Parathyroid adenoma (tissue), 2 donors: ENCODE results near the gene AKAP1.

Source experiments
- H2AFZ ChIP-seq: fragments of 300-600 bp; sonication (generic); one replicate; pipeline ENCODE4 v1.7.0; 2017; ENCODE audit warnings: antibody characterized with exemption, mild to moderate bottlenecking
- H3K27ac ChIP-seq: fragments of 300-600 bp; sonication (generic); one replicate; pipeline ENCODE4 v1.7.0; 2017
- H3K27me3 ChIP-seq: fragments of 300-600 bp; sonication (generic); one replicate; pipeline ENCODE4 v1.7.0; 2017; ENCODE audit warnings: low read length; ENCODE audit not compliant: control insufficient read depth, insufficient read depth
- H3K36me3 ChIP-seq: fragments of 300-600 bp; sonication (generic); one replicate; pipeline ENCODE4 v1.7.0; 2017; ENCODE audit warnings: low read length; ENCODE audit not compliant: control insufficient read depth, insufficient read depth
- H3K4me1 ChIP-seq: fragments of 300-600 bp; sonication (generic); one replicate; pipeline ENCODE4 v1.7.0; 2017; ENCODE audit warnings: control low read depth
- H3K4me2 ChIP-seq: fragments of 300-600 bp; sonication (generic); one replicate; pipeline ENCODE4 v1.7.0; 2017; ENCODE audit warnings: low read length
- H3K4me3 ChIP-seq: fragments of 300-600 bp; sonication (generic); one replicate; pipeline ENCODE4 v1.7.0; 2017; ENCODE audit warnings: low read depth, low read length
- H3K79me2 ChIP-seq: fragments of 300-600 bp; sonication (generic); one replicate; pipeline ENCODE4 v1.7.0; 2017; ENCODE audit warnings: control low read depth
- H3K9ac ChIP-seq: fragments of 300-600 bp; sonication (generic); one replicate; pipeline ENCODE4 v1.7.0; 2017; ENCODE audit warnings: mild to moderate bottlenecking
- H3K9me3 ChIP-seq: fragments of 300-600 bp; sonication (generic); one replicate; pipeline ENCODE4 v1.7.0; 2017; ENCODE audit warnings: low read length; ENCODE audit not compliant: control insufficient read depth
- CTCF ChIP-seq: fragments of 300-600 bp; sonication (generic); IDR thresholded peaks from one replicate; pipeline ENCODE4 v1.7.0; 2017; ENCODE audit warnings: antibody characterized with exemption, mild to moderate bottlenecking
- donor health status: primary hyperparathyroidism.

The AKAP1 gene

GRCh38 chr17:57135026-57135788 lies 50.2 kb downstream of the AKAP1 start:
- Histone ChIP-seq H3K27me3 (no peaks in the 10 kb centered on the region), H3K36me3 (no peaks in the 10 kb centered on the region), H3K4me2 (no peak overlapping the region), H3K9me3 (no peaks in the 10 kb centered on the region), H2AFZ (no peak overlapping the region), H3K4me1 (peaks cover 14% of the 10 kb centered on the region), H3K4me3 (no peak overlapping the region), H3K9ac (no peak overlapping the region), H3K79me2 (no peaks in the 10 kb centered on the region), H3K27ac (no peak overlapping the region)
- no peak for TF ChIP-seq CTCF

GRCh38 chr17:57135789-57136291 lies 50.8 kb downstream of the AKAP1 start:
- H3K79me2 ChIP-seq: no peaks in the 10 kb centered on the region
- no peak overlapping the region for H3K4me2 ChIP-seq
- H3K36me3 ChIP-seq: no peaks in the 10 kb centered on the region
- TF ChIP-seq CTCF: no peak
- no peaks in the 10 kb centered on the region for H3K27me3 ChIP-seq
- H3K4me1 ChIP-seq: peaks cover 11% of the 10 kb centered on the region
- H3K27ac ChIP-seq: peak overlapping the region; percentile 22
- no peaks in the 10 kb centered on the region for H3K9me3 ChIP-seq
- no peak overlapping the region for H3K9ac ChIP-seq
- H2AFZ ChIP-seq: no peak overlapping the region
- H3K4me3 ChIP-seq: no peak overlapping the region

GRCh38 chr17:57136355-57136754 lies 51.3 kb downstream of the AKAP1 start:
- Histone ChIP-seq H3K9ac (no peak overlapping the region), H3K27ac (peak overlapping the region; percentile 22), H3K4me1 (peaks cover 14% of the 10 kb centered on the region), H3K27me3 (no peaks in the 10 kb centered on the region), H3K4me2 (no peak overlapping the region), H3K79me2 (no peaks in the 10 kb centered on the region), H2AFZ (no peak overlapping the region), H3K36me3 (no peaks in the 10 kb centered on the region), H3K4me3 (no peak overlapping the region), H3K9me3 (no peaks in the 10 kb centered on the region)
- TF ChIP-seq CTCF: no peak

- Histone ChIP-seq H2AFZ (peak overlapping the region; percentile 54), H3K79me2 (no peaks in the 10 kb centered on the region), H3K9ac (no peak overlapping the region), H3K27me3 (no peaks in the 10 kb centered on the region), H3K36me3 (no peaks in the 10 kb centered on the region), H3K4me3 (no peak overlapping the region), H3K4me1 (peaks cover 11% of the 10 kb centered on the region), H3K27ac (peak overlapping the region; percentile 30), H3K4me2 (no peak overlapping the region), H3K9me3 (no peaks in the 10 kb centered on the region)
- TF ChIP-seq CTCF: no peak
These were observed 53.2 kb downstream of the AKAP1 start for GRCh38 chr17:57138030-57138911.
